Measurements from ENCODE around the gene TSC2. TPM values are rescaled to one million over a fixed set of nuclear protein-coding genes. Genes with fewer than 3 reads are reported as not detected.

TSC2 gene
- total RNA-seq, 2 experiments from 2014 or later = 57.2 to 152 TPM

DNA sequence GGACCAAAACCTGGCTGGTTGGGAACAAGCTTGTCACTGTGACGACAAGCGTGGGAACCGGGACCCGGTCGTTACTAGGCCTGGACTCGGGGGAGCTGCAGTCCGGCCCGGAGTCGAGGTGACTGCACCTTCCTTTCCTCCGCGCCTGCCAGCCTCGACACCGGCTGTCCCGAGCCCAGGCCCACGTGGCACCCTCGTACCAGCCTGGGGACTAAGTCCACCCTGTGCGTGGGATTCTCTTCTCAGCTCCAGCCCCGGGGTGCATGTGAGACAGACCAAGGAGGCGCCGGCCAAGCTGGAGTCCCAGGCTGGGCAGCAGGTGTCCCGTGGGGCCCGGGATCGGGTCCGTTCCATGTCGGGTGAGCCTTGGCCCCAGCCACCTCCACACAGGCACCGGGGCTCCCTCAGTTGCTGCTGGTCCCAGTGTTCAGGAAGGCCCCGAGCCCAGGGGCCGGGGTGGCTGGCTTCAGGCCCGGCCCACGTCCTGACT is 31.6 kb downstream of the TSC2 start:
- Histone ChIP-seq H4K20me1 (ENCODE audit: insufficient read depth, low read length) (no peaks in the 10 kb centered on the region), H3K4me2 (ENCODE audit: low read length) (no peak overlapping the region), H3K9me3 (ENCODE audit: low read length) (no peaks in the 10 kb centered on the region), H3K27ac (ENCODE audit: low read depth, low read length, poor library complexity, severe bottlenecking) (no peak overlapping the region), H3K36me3 (ENCODE audit: insufficient read depth, low read length) (peaks cover 8% of the 10 kb centered on the region; the same call in 1 of the 2 replicates), H3K4me1 (ENCODE audit: insufficient read depth, low read length, poor library complexity, severe bottlenecking) (no peaks in the 10 kb centered on the region), H3K4me3 (ENCODE audit: low read depth, low read length, poor library complexity, severe bottlenecking) (no peak overlapping the region), H2AFZ (ENCODE audit: low read length) (no peak overlapping the region), H3K9me2 (ENCODE audit: insufficient read depth, low read length) (no peaks in the 10 kb centered on the region), H3K79me2 (ENCODE audit: insufficient read depth, low read depth, low read length) (no peaks in the 10 kb centered on the region)
- ChIA-PET POLR2A (no interaction called here), CTCF (ENCODE audit: unreplicated experiment) (no interaction called here)
- TF ChIP-seq, protein P1, sequence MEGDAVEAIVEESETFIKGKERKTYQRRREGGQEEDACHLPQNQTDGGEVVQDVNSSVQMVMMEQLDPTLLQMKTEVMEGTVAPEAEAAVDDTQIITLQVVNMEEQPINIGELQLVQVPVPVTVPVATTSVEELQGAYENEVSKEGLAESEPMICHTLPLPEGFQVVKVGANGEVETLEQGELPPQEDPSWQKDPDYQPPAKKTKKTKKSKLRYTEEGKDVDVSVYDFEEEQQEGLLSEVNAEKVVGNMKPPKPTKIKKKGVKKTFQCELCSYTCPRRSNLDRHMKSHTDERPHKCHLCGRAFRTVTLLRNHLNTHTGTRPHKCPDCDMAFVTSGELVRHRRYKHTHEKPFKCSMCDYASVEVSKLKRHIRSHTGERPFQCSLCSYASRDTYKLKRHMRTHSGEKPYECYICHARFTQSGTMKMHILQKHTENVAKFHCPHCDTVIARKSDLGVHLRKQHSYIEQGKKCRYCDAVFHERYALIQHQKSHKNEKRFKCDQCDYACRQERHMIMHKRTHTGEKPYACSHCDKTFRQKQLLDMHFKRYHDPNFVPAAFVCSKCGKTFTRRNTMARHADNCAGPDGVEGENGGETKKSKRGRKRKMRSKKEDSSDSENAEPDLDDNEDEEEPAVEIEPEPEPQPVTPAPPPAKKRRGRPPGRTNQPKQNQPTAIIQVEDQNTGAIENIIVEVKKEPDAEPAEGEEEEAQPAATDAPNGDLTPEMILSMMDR (conservative IDR thresholded peaks at IDR 0.05; ENCODE audit: low read length) = no peak
- no peak for TF ChIP-seq EZH2phosphoT487 (IDR thresholded peaks at IDR 0.05; ENCODE audit: borderline replicate concordance, low read depth, low read length)
- intact Hi-C loops (cut with micrococcal nuclease; ENCODE audit: unreplicated experiment) = no loop called here
- DNase-seq (ENCODE audit: low spot score) = no peak
- no TSS peak for BruUV-seq (replicated peaks)

DNA sequence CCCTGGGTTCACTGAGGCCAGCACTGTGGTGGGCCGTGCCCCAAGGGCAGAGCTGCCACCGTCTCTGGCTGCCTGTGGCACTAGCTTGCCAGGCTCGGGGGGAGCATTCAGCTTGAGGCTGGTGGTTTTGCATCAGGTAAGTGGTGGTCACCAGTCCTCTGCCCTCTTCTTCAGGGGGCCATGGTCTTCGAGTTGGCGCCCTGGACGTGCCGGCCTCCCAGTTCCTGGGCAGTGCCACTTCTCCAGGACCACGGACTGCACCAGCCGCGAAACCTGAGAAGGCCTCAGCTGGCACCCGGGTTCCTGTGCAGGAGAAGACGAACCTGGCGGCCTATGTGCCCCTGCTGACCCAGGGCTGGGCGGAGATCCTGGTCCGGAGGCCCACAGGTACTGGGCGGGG is 32.2 kb downstream of the TSC2 start:
- Histone ChIP-seq H3K9me2 (ENCODE audit: insufficient read depth, low read length) (no peaks in the 10 kb centered on the region), H4K20me1 (ENCODE audit: insufficient read depth, low read length) (no peaks in the 10 kb centered on the region), H3K4me1 (ENCODE audit: insufficient read depth, low read length, poor library complexity, severe bottlenecking) (no peaks in the 10 kb centered on the region), H3K4me3 (ENCODE audit: low read depth, low read length, poor library complexity, severe bottlenecking) (no peak overlapping the region), H3K79me2 (ENCODE audit: insufficient read depth, low read depth, low read length) (no peaks in the 10 kb centered on the region), H2AFZ (ENCODE audit: low read length) (no peak overlapping the region), H3K4me2 (ENCODE audit: low read length) (no peak overlapping the region), H3K36me3 (ENCODE audit: insufficient read depth, low read length) (peaks cover 8% of the 10 kb centered on the region; the same call in 1 of the 2 replicates), H3K9me3 (ENCODE audit: low read length) (no peaks in the 10 kb centered on the region), H3K27ac (ENCODE audit: low read depth, low read length, poor library complexity, severe bottlenecking) (no peak overlapping the region)
- no TSS peak for BruUV-seq (replicated peaks)
- TF ChIP-seq EZH2phosphoT487 (IDR thresholded peaks at IDR 0.05; ENCODE audit: borderline replicate concordance, low read depth, low read length) = no peak
- TF ChIP-seq, protein P1 (conservative IDR thresholded peaks at IDR 0.05; ENCODE audit: low read length) = no peak
- no peak for DNase-seq (ENCODE audit: low spot score)
- ChIA-PET CTCF (ENCODE audit: unreplicated experiment) (no interaction called here), POLR2A (no interaction called here)
- intact Hi-C loops (cut with micrococcal nuclease; ENCODE audit: unreplicated experiment) = no loop called here

DNA sequence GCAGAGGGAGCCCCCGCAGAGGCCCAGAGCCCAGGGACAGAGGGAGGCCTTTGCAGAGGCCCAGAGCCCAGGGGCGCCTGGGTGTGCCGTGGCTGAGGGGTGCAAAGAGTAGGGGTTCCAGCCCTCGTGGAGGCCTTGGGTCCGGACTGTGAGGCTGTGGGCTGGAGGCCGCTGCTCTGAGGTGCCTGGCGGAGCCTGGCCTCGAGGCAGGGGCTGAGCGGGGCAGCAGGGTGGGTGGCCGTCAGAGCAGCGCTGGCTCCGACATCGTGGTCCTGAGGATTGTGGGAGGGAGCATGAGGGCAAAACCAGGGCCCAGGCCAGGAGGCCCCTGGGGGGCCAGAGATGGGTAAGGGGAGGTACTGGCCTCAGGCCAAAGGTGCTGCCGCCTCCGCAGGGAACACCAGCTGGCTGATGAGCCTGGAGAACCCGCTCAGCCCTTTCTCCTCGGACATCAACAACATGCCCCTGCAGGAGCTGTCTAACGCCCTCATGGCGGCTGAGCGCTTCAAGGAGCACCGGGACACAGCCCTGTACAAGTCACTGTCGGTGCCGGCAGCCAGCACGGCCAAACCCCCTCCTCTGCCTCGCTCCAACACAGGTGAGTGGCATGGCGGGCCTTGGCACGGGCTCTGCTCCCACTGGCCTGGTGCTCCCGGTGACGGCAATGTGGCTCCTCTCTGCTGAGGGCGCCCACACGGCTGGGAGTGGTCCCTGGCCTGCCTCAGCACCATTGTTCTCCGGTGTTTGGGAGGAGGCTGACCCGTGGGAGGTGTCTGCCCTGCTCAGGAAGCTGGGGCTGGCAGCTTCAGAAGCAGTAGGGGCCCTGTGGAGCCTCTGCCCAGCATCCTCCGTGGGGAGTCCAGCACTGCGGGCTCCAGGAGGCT is 33.7 kb downstream of the TSC2 start:
- peaks cover 17% of the 10 kb centered on the region; the same call in 1 of the 2 replicates for H3K36me3 ChIP-seq (ENCODE audit: insufficient read depth, low read length)

More for the DNA sequence above, 33.7 kb downstream of the TSC2 start:
- H3K79me2 ChIP-seq (ENCODE audit: insufficient read depth, low read depth, low read length) = no peaks in the 10 kb centered on the region
- H2AFZ ChIP-seq (ENCODE audit: low read length) = no peak overlapping the region
- no peaks in the 10 kb centered on the region for H3K9me2 ChIP-seq (ENCODE audit: insufficient read depth, low read length)
- TF ChIP-seq, protein P1 (conservative IDR thresholded peaks at IDR 0.05; ENCODE audit: low read length) = no peak
- TF ChIP-seq EZH2phosphoT487 (IDR thresholded peaks at IDR 0.05; ENCODE audit: borderline replicate concordance, low read depth, low read length) = no peak
- H3K9me3 ChIP-seq (ENCODE audit: low read length) = no peaks in the 10 kb centered on the region
- no TSS peak for BruUV-seq (replicated peaks)
- no peaks in the 10 kb centered on the region for H3K4me1 ChIP-seq (ENCODE audit: insufficient read depth, low read length, poor library complexity, severe bottlenecking)
- no peak overlapping the region for H3K4me3 ChIP-seq (ENCODE audit: low read depth, low read length, poor library complexity, severe bottlenecking)
- no peak overlapping the region for H3K27ac ChIP-seq (ENCODE audit: low read depth, low read length, poor library complexity, severe bottlenecking)
- DNase-seq (ENCODE audit: low spot score) = no peak
- CTCF ChIA-PET (ENCODE audit: unreplicated experiment) = no interaction called here
- no peak overlapping the region for H3K4me2 ChIP-seq (ENCODE audit: low read length)
- intact Hi-C loops (cut with micrococcal nuclease; ENCODE audit: unreplicated experiment) = no loop called here
- POLR2A ChIA-PET = interaction anchor here (0.6 kb wide), 1 partner anchor 71 kb away, joined by 3 read pairs; no protein-coding TSS in a partner anchor
- H4K20me1 ChIP-seq (ENCODE audit: insufficient read depth, low read length) = no peaks in the 10 kb centered on the region
